ENCODE data around the gene UNC5CL. TPM values are rescaled to one million over a fixed set of nuclear protein-coding genes. Genes with fewer than 3 reads are reported as not detected.
A peak's percentile ranks its signal among the peaks of the same experiment; 100 is the strongest.

The UNC5CL gene
- total and polyA plus RNA-seq, 2 experiments from 2014 or later, result 0.87 to 1.2 TPM

- TF ChIP-seq ZNF462 (CRISPR knock-in tag; IDR thresholded peaks at IDR 0.05) (no peak), CREB1 (CRISPR knock-in tag; IDR thresholded peaks at IDR 0.05; ENCODE audit: low read depth) (no peak)
Measured at GRCh38 chr6:41049955-41050354, 10.9 kb upstream of the UNC5CL start (continued).

GRCh38 chr6:41049521-41049920 is 10.5 kb upstream of the UNC5CL start:
- no peak overlapping the region for H3K4me3 Mint-ChIP-seq
- Histone ChIP-seq H3K27ac (ENCODE audit: low read depth) (no peak overlapping the region), H3K27me3 (ENCODE audit: insufficient read depth) (no peaks in the 10 kb centered on the region), H4K20me1 (replicated peaks; ENCODE audit: insufficient read depth) (no peaks in the 10 kb centered on the region), H2AFZ (no peak overlapping the region), H3K36me3 (ENCODE audit: insufficient read depth) (no peaks in the 10 kb centered on the region), H3F3A (replicated peaks; ENCODE audit: low read depth) (no peaks in the 10 kb centered on the region), H3K4me2 (no peak overlapping the region), H3K9me2 (ENCODE audit: insufficient read depth) (no peaks in the 10 kb centered on the region), H3K79me2 (replicated peaks; ENCODE audit: insufficient read depth) (no peaks in the 10 kb centered on the region), H3K4me3 (no peak overlapping the region), H3K4me1 (ENCODE audit: insufficient read depth) (peaks cover 12% of the 10 kb centered on the region)
- TF ChIP-seq ETS1 (IDR thresholded peaks at IDR 0.05) (no peak), CTCF (conservative IDR thresholded peaks at IDR 0.05; ENCODE audit: low read depth in 2 of 2) (no peak), STAT1 (IDR thresholded peaks at IDR 0.05; ENCODE audit: unreplicated experiment) (no peak), EZH2phosphoT487 (IDR thresholded peaks at IDR 0.05; ENCODE audit: unreplicated experiment) (no peak), EZH2 (IDR thresholded peaks at IDR 0.05; ENCODE audit: low read depth, unreplicated experiment) (no peak)
- DNase-seq (ENCODE audit: low spot score), result no peak
- peak; percentile 39; the same call in 2 of the 3 replicates for ATAC-seq
- H3K27me3 Mint-ChIP-seq (ENCODE audit: insufficient read depth, low read depth, poor library complexity), result peaks cover 2% of the 10 kb centered on the region
- H3K9me3 Mint-ChIP-seq, result no peaks in the 10 kb centered on the region
- no peaks in the 10 kb centered on the region for H3K36me3 Mint-ChIP-seq (ENCODE audit: low read depth)
- no peak overlapping the region for H3K27ac Mint-ChIP-seq
- H3K4me1 Mint-ChIP-seq, result peaks cover 19% of the 10 kb centered on the region

Data from GM23338 (cell line).